Measurements from ENCODE around the gene RAB1B. TPM values are rescaled to one million over a fixed set of nuclear protein-coding genes. Genes with fewer than 3 reads are reported as not detected.
"Not testable (repeated sequence)": the region's sequence is repeated elsewhere in the genome, so short reads cannot be mapped to it uniquely, and the experiment has no call there.

Gene RAB1B
- total and polyA plus RNA-seq, 7 donors: 120 to 163 (median 130) TPM

DNA sequence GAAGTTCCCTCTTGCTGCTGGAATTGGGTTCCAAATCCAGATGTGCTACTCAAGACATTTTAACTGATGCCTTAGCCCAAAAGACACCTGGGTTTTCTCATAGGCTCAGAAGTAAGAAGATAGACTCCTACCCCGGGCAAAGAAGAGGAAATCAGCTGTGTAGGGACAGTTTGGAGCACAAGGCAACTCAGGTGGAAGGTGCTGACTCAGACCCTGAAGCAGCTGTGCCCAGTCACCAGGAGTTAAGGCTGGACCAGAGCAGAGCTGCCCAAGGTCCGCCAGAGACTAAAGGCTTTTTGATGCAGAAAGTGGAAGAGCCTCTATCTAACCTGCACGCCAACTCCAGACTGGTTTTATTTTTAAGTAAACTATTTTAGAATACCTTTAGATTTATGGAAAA lies 20.6 kb upstream of the RAB1B start:
- DNase-seq: no peak
- intact Hi-C loops (cut with DNase I): no loop called here
- no peak for ATAC-seq
- Histone ChIP-seq H3K27me3 (ENCODE audit: insufficient read depth in 3 of 3, low read length in 2 of 3) (no peaks in the 10 kb centered on the region), H3K4me3 (no peak overlapping the region), H3K9me3 (no peaks in the 10 kb centered on the region), H3K36me3 (ENCODE audit: insufficient read depth in 1 of 2, low read depth in 1 of 2) (peaks cover 0 to 4% of the 10 kb centered on the region in 2 donors), H3K27ac (no peak overlapping the region), H3K4me1 (no peaks in the 10 kb centered on the region)
- 84 to 92% (median 87%) methylated on average over 3 of the region's 3 CpGs for WGBS, 3 donors
- TF ChIP-seq CTCF (IDR thresholded peaks at IDR 0.05): no peak

DNA sequence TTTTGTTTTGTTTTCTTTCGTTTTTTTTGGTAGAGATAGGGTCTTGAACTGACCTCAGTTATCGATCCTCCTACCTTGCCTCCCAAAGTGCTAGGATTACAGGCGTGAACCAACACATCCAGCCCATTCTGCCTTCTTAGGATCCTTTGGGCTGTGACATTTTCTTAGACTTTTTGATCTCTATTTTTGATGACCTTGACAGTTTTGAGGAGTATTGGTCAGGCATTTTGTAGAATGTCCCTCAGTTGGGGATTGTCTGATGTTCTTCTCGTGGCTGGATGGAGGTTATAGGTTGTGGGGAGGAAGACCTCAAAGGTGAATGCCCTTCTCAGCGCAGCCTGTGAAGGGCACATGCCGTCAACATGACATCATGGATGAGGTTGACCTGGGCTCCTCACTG lies 19.5 kb upstream of the RAB1B start:
- intact Hi-C loops (cut with DNase I): no loop called here
- no peak for TF ChIP-seq CTCF (IDR thresholded peaks at IDR 0.05)
- Histone ChIP-seq H3K4me3 (no peak overlapping the region), H3K27me3 (ENCODE audit: insufficient read depth in 3 of 3, low read length in 2 of 3) (no peaks in the 10 kb centered on the region), H3K4me1 (no peaks in the 10 kb centered on the region), H3K9me3 (no peaks in the 10 kb centered on the region), H3K36me3 (ENCODE audit: insufficient read depth in 1 of 2, low read depth in 1 of 2) (peaks cover 0 to 4% of the 10 kb centered on the region in 2 donors), H3K27ac (no peak overlapping the region)
- ATAC-seq (no peak), DNase-seq (no peak)
- WGBS, 3 donors: 91 to 93% (median 93%) methylated on average over 6 of the region's 6 CpGs

- Histone ChIP-seq H3K4me1 (no peaks in the 10 kb centered on the region), H3K36me3 (ENCODE audit: insufficient read depth in 1 of 2, low read depth in 1 of 2) (peaks cover 0 to 4% of the 10 kb centered on the region in 2 donors), H3K9me3 (no peaks in the 10 kb centered on the region), H3K27me3 (ENCODE audit: insufficient read depth in 3 of 3, low read length in 2 of 3) (no peaks in the 10 kb centered on the region), H3K27ac (no peak overlapping the region), H3K4me3 (no peak overlapping the region)
- DNase-seq: no peak
- WGBS, 3 donors: 69 to 72% (median 71%) methylated on average over 7 of the region's 7 CpGs
- TF ChIP-seq CTCF (IDR thresholded peaks at IDR 0.05): no peak
- intact Hi-C loops (cut with DNase I): no loop called here
- ATAC-seq: no peak
Observed at GRCh38 chr11:66251809-66252208, 16.6 kb upstream of the RAB1B start.

GRCh38 chr11:66253081-66253480 lies 15.4 kb upstream of the RAB1B start:
- DNase-seq; H3K27me3 ChIP-seq (ENCODE audit: insufficient read depth in 3 of 3, low read length in 2 of 3); H3K27ac ChIP-seq; H3K36me3 ChIP-seq (ENCODE audit: insufficient read depth in 1 of 2, low read depth in 1 of 2); ATAC-seq; H3K9me3 ChIP-seq; H3K4me3 ChIP-seq; intact Hi-C loops (cut with DNase I); H3K4me1 ChIP-seq: not testable (repeated sequence)
- WGBS, 3 donors: 49 to 76% (median 52%) methylated on average over 6 of the region's 6 CpGs

GRCh38 chr11:66258473-66258893 lies 10.0 kb upstream of the RAB1B start:
- Histone ChIP-seq H3K27me3 (ENCODE audit: insufficient read depth in 3 of 3, low read length in 2 of 3) (no peaks in the 10 kb centered on the region), H3K27ac (peak overlapping the region; percentile 74), H3K4me3 (peak overlapping the region; percentile 95), H3K9me3 (no peaks in the 10 kb centered on the region), H3K36me3 (ENCODE audit: insufficient read depth in 1 of 2, low read depth in 1 of 2) (peaks cover 0 to 46% of the 10 kb centered on the region in 2 donors), H3K4me1 (peaks cover 6% of the 10 kb centered on the region)
- peak in 2 of 4 donors; percentile 2 to 3 for ATAC-seq
- intact Hi-C loops (cut with DNase I): loop anchor here in 1 of 2 donors (1.0 kb wide), 1 partner anchor 36 kb away; no protein-coding TSS in a partner anchor
- TF ChIP-seq CTCF (IDR thresholded peaks at IDR 0.05): no peak
- no peak for DNase-seq
- 4 to 9% (median 5%) methylated on average over 28 of the region's 28 CpGs for WGBS, 3 donors
